Fibroblast of skin of scalp (primary cell): ENCODE results near the gene FAF1.
A peak's percentile ranks its signal among the peaks of the same experiment; 100 is the strongest.

Source experiments
- DNase-seq: peaks from one replicate; pipeline ENCODE4 v3.0.0-alpha.2; 2013

The FAF1 gene

GRCh38 chr1:50699795-50700194 is 260.3 kb downstream of the FAF1 start:
- no peak for DNase-seq

DNA sequence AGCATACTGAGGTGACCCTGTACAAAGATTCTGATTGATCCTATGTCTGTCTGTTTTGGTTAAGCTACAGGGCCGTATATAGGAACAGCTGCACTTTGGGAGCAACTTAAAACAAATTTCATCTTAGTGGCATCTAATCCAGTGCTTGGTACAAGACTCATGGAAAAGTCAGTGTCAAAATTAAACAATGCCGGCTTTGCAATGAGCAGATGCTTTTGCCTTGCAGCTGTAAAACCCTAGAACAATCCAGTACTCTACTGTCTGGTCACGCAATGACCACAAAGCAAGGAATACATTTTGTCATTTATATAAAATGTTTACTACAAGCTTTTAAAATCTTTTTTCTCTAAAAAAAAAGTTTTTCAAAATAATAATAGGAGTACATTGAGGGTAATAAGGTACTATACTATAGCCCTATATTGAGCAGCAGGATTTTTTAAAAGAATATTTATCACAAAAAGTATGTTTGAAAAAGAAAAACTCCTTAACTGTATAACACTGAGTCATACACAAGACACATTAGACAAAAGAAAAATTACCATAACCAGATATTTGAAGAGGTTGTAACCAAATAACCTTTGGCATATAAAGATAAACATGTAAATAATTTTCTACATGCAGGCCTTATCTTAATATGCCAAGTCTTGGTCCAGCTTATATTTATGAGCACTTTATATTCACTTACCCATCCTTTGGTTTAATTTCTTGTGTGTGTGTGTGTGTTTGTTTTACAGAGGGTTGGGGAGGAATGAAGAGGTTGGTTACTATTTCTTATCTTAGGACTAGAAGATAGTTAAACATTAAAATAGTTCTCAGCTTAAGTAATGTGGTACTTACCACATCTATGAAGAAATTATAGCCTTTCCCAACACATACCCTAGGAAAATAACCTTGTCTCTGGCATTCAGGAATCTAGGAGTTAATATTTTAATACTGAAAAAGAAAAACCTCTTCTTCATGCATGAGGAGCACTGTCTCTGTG is 262.3 kb downstream of the FAF1 start:
- DNase-seq, result no peak

GRCh38 chr1:50693829-50694228 is 266.2 kb downstream of the FAF1 start:
- DNase-seq, result no peak

DNA sequence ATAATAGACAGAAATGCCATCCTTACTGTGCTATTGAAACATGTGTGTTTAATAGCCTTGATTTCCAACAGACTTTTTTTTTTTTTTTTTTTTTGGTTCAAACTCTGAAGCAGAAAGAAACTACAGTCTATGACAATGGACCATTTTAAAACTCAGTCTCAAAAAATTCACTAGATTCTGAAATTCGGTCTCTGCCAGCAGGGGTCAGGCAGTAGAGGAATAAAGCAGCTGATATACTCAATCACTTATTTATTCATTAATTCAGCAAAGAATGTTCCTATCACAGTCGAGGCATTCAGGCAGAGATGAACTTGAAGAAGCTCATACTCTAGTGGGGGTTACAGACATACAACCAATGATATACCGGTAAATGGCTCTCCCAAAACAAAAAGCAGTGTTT is 275.9 kb downstream of the FAF1 start:
- DNase-seq, result no peak

DNA sequence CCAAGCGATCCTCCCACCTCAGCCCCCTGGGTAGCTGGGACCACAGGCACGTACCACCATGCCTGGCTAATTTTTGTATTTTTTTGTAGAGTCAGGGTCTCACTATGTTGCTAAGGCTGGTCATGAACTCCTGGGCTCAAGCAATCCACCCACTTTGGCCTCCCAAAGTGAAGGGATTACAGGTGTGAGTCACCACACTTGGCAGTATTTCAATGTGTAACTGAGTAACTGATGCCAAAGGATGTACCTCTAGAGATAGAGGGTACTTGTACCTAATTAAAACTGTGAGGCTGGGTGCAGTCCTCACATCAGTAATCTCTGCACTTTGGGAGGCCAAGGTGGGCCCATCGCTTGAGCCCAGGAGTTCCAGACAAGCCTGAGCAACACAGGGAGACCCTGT is 278.1 kb downstream of the FAF1 start:
- DNase-seq, result no peak

- peak; percentile 25 for DNase-seq
These were observed 292.2 kb downstream of the FAF1 start for GRCh38 chr1:50667710-50668356.

DNA sequence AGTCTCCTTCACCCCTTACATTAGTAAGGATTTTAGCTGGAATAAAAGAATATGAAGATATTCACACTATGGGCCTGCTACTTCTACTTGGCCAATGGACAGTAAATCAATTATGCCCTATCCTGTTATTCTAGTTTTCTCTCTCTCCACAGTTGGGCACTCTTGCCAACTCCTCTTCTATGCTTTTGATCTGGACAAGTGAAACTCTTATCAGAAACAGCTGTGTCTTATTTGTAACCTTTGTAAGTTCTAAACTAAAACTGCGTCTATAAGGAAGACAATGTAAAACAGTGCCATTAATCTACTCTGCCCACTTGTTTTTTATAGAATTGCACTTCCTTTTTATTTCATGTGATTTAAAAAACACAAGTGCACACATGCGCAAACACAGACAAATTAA is 292.8 kb downstream of the FAF1 start:
- DNase-seq, result no peak

DNA sequence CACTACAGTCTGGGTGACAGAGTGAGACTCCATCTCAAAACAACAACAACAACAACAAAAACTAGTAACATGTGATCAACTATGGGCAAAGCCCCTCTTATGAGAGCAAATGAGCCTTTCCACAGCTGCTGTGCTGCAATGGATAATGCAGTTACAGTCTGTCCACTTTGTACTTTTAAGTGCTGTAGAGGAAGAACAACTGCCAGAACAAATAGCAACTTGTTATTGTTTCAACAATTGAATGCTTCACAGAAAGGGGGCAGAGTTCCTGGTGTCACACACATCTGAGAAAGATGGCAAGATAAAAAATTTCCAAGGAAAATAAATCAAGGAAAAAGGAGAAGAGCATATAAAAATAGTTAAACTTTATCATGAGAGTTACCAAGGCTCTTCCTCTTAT is 293.2 kb downstream of the FAF1 start:
- no peak for DNase-seq

DNA sequence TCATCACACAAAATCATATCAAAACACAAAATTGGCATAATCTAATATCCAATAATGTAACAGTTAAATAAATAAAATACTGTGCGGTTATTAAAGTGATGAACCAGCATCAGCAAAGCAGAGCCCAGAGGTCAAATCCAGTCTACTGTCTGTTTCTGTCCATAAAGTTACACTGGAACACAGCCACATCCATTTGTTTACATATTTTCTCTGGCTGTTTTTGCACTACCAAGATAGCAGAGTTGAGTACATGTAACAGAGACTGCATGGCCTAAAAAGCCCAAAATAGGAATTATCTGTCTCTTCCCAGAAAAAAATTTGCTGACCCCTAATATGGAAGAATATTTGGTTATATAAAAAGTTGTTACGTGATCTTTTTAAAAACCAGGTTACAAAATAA is 294.7 kb downstream of the FAF1 start:
- no peak for DNase-seq

DNA sequence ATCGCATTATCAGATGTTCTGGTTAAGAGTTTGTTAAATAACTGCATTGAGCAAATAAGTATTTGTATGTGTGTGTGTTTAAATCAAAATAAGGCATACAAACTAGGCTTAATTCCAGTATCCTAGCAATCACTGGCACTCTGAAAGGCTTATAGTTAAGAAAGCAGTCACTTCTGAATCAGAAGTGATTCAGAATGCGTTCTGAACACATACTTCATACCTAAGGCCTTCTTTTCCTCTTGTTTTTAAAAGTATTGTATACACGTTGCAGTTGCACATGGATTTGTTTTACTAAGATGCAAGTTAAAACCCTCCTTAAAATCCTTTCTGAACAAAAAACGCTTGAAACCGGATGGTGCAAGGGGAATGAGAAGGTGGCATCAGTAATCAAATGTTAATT is 298.4 kb downstream of the FAF1 start:
- DNase-seq, result no peak

- DNase-seq, result no peak
These were observed 300.9 kb downstream of the FAF1 start for GRCh38 chr1:50659107-50659662.

DNA sequence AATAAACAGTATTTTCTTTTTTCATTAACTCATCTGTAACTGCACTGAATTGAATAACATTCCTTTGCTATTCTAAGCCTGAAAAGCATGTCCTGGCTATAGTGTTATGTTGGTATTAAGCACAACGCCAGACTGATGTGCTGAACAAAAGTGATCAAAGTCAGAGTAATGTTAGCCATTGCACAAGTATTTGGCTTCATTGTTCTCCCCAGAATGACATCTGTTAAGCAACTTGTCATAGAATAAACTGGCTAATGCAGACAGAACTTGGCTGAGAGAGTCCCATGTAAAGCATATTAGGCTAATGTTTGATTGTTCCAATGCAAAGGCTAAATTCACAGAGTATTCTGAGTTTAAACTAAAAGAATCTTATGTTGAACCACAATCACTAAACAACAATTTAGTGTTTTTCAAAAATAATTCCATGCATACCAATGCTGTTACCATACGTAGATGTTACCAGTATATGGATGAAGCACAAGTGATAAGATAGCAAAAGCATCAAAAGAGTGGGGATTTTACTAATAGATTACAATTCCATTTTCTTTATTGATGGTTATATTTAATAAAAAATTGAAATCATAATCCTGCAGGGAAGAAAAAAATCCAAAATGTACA is 301.5 kb downstream of the FAF1 start:
- peak; percentile 36 for DNase-seq

GRCh38 chr1:50656931-50657330 is 303.1 kb downstream of the FAF1 start:
- DNase-seq, result no peak

DNA sequence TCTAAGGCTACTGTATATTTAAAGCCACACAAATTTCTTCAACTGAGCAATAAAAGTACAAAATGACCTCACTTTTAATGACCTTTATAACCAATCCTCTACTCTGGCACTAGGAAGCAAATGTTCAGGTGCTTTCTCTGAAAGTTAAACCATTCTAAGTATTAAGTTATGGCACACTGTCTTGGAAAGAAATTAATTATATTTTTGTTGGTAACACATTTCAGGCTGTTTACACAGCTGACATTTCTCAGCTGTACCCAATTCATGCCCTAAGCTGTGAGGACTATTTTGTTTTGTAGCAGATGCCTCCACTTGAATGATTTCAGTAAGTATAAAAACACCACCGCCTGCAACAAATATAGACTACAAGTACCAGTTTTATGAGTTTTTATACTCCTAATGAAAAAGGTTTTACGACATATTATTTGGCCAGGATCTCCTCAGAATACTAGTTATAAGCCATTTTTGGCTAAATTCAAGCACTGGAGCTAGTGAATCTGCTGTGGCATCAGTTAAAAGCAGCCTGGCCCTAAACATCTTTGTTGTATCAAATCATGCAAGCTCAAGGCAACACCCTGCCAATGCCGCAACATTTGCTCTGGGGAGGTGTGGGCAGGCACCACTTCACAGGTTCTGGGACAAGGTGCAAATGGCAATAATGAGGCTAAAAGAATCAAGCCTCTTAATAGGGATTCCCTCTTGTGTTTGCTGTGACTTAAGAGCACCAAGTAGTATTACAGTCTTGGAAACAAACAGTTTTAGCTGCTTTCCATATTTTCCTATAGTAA is 308.4 kb downstream of the FAF1 start:
- no peak for DNase-seq

DNA sequence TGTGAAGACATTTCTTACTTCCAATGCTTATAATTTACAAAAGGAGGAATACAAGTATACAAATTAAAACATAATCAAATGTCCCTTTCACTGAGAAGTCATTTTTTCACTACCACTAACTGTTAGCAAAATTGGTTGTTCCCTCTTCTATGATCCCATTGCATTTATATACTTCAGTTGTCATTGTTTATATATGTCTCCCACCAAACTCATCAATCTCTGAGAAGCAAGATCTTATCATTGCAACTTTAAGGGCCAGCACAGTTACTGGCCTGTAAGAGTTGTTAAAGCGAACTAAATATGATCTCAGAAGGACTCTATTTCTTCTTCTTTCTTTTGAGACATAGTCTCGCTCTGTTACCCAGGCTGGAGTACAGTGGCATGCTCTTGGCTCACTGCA is 313.5 kb downstream of the FAF1 start:
- no peak for DNase-seq

- no peak for DNase-seq
These were observed 314.9 kb downstream of the FAF1 start for GRCh38 chr1:50645139-50645538.

DNA sequence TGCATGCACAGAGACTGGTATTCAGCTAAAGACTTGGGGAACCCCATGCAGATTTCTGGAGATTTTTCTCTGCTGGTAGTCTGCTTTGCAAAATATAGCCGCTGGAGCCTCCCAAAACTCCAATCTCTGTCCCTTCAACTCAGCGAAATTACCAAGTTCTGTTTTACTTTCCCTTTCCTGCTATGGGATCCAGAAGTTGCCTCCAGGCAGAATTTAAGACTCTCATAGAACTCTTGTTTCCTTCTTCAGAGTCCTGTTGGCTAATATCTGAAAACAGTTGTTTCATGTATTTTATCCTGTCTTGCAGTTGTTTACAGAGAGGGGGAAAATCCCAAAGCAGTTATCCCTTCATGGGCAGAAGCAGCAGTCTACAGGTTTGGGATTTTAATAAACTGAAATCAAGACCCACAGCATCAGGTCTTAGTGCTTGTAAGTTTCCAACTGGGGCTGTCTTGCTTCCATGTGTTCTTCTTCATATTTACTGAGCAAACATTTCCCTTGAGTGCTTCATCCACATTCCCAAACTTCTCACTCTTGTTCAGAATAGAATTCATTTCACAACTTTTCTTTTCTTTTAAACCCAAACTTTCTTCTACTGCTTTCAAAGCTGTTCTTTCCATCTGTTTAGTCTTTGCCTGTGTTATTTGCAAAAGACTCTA is 315.5 kb downstream of the FAF1 start:
- no peak for DNase-seq

DNA sequence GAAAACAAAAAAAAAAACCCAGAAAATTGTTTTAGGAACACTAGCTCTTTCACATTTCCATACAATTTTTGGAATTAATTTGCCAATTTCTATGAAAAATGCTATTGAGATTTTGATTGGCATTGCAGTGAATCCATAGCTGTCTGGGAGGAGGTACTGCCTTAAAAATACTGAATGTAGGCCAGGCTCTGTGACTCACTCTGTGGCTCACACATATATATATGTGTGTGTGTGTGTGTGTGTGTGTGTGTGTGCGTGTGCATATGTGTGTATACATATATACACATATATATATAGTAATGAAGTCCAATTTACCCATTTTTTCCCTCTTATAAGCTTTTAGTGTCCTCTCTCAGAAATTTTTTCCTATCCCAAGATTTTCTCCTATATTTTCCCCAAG is 322.6 kb downstream of the FAF1 start:
- DNase-seq, result peak; percentile 15

- no peak for DNase-seq
These were observed 325.8 kb downstream of the FAF1 start for GRCh38 chr1:50634251-50634650.

DNA sequence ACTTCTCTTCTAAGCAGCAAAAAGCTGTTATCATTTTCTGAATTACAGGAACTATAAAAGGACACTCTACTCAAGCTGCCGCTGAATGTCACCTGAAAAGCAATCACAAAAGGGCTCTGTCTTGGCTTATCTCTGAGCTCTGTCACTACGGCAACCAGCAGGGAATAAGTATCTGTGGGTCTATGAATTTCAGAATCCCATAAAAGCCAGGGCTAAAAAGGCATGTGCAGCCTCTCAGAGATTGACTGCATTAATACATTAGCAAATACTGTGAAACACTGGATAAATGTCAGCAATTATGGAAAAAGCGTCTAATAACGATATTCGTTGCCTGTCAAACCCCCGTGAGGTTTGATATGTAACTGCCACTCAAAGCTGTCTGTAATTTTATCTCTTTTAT is 326.6 kb downstream of the FAF1 start:
- no peak for DNase-seq

DNA sequence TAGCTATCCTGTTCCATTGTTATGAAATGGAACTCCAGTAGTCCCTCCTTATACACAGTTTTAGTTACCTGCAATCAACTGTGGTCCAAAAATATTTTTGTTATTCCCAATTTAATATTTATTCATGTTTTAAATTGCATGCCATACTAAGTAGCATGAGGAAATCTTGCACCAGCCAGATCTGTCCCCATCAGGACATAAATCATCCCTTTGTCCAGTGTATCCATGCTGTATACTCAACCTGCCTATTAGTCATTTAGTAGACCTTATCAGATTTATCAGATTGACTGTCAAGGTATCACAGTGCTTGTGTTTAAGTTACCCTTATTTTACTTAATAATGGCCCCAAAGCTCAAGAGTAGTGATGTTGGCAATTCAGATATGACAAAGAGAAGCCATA is 328.9 kb downstream of the FAF1 start:
- DNase-seq, result no peak

DNA sequence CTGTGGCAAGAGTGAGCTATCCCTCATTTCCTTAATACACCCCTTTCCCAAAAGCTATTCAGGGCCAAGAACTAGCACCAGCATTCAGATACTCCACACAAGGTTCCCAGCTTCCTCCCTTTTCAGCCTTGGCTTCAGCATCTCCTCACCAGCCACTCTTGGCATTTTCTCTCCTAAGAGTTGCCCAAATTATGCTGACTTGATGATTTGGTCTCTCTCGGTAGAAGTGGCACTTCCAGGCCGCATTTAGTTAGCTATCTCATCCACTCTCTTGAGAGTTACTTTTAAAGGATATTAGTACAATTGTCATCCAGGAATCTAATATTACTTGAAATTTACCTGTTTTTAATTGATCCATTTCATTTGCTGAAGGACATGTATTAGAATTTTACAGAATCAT is 337.8 kb downstream of the FAF1 start:
- no peak for DNase-seq
